Measurements from ENCODE around the gene EDN2.

Gene EDN2

GRCh38 chr1:41498391-41498790 is 13.9 kb upstream of the EDN2 start:
- no peak for DNase-seq (ENCODE audit: low read depth)

DNA sequence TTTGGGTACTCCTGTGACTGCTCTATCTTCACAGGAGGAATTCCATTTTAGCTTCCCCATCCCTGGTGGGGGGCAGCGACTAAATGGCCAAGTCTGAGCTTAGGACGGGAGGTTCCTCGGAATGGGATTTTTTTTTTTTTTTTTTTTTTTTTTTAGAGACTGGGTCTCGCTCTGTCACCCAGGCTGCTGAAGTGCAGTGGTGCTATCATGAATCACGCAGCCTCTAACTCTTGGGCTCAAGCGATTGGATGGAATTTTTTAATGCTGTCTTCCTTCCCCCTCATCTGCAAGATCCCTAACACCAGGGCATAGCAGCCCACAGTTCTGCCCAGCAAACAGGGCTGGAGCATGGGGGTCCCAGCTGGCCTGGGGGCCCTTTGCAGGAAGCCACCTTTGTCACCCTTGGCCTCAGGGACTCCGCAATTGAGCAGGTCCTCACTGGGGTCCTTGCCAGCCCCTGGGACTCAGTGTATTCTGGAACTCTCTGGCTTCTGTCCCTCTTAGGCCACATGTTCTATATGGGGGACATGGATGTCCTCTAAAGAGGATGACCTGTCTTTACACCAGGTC is 13.1 kb upstream of the EDN2 start:
- DNase-seq (ENCODE audit: low read depth), result no peak

DNA sequence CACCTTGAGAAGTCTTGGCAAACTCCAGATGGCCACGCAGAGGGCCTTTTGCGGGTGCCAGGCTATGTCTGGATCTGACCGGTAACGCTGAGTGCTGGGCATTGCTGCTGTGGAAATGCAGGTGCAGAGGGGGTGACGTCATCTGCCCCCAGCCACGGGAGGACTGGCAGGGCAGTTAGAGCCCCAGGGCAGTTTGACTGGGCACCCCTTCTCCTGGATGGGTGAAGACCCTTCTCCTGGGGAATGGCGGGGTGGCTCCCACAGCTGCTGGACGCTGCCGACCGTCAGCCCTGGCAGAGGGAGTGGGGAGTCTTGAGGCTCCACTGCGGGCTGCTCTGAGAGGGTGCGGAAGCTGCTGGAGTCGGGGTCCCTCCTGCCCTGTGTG is 12.6 kb upstream of the EDN2 start:
- no peak for DNase-seq (ENCODE audit: low read depth)

DNA sequence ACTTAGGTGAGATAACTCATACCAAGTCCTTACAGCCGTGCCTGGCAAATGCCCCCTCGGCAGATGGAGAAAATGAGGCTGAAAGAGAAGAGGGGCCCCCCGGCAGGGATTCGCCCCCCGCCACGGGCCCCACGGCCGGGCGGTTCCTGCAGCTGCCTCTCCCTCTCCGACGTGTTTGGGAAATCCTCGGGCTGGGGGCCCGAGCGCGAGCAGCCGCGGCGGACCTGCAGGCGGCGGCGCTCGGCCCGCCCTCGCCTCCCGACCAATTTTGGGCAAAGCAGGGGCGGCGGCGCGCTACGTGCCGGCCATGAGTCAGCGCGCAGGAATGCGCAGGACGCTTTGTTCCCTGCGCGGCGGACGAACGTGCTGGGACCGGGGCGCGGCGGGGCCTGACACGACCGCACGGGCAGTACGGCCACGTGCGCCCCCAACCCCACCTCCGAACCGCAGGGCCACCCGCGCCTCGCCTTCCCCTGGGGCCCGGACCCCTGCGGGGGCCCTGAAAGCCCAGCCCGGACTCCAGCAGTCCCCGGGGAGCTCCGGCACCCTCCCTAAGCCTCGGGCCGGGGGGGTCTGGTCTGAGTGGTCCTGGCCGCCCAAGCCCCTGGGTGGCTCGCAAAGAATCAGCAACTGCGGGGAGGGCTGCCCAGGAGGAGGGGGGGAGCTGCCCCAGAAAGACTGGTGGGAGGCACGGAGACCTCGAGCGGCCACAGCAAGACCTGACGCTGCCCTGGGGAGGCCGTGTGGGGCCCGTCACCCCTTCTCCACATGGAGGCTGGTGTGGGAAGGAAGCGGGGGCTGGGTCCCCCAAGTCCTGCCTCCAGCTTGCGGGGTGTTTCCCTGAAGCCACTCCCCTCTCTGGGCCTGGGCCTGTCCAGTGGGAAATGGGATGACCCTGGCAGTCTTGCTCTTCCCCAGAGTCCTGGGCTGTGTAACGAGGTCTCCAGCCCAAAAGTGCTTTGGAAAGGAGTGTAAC is 11.9 kb upstream of the EDN2 start:
- DNase-seq (ENCODE audit: low read depth), result peak; percentile 73

GRCh38 chr1:41495210-41495948 is 10.9 kb upstream of the EDN2 start:
- DNase-seq (ENCODE audit: low read depth), result peak; percentile 63

GRCh38 chr1:41494351-41495209 is 10.1 kb upstream of the EDN2 start:
- no peak for DNase-seq (ENCODE audit: low read depth)

- DNase-seq (ENCODE audit: low read depth), result no peak
Observed at GRCh38 chr1:41493626-41494350, 9.3 kb upstream of the EDN2 start.

DNA sequence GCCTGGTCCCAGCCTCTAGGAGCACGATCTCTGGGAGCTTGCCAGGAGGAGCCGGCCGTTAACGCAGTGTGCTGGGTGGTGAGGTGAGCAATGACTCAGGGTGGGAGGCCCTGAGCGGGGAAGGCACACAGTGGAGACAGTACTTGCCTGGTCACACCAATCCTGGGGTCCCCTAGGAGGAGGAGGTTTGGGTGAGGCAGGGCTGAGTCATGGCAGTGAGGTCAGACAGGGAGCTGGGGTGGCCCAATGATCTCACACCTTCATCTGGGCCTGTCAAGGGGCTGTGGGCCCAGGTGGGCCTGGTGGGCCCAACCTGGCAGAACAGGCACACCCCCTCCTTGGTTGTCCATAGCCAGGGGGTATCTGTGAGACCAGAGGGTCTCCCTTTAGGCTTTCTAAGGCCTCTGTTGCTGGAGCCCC is 8.6 kb upstream of the EDN2 start:
- DNase-seq (ENCODE audit: low read depth), result peak; percentile 95

DNA sequence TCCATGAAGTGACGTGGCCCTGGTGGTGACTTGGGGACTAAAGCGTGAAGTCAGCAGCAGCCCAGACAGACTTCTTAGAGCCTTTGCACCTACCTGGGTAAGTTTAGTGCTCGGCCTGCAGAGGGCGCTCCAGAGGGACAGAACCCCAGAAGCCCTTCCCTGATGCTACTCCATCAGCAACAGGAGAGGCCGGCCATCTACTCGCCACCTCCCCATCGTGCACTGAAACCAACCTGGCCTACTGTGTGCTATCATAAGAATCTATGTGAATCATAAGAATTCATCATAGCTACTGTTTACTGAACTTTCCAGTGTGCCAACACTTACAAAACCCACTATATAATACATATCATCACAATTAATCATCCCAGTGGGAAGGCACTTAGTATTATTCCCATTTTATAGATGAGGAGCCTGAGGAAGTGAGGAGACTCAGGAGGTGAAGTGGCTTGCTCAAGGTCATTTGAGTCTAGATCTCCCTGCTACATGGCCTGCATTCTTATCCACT is 7.9 kb upstream of the EDN2 start:
- DNase-seq (ENCODE audit: low read depth), result no peak

GRCh38 chr1:41490911-41491310 is 6.4 kb upstream of the EDN2 start:
- DNase-seq (ENCODE audit: low read depth), result no peak

- no peak for DNase-seq (ENCODE audit: low read depth)
Observed at GRCh38 chr1:41489561-41489960, 5.1 kb upstream of the EDN2 start.

DNA sequence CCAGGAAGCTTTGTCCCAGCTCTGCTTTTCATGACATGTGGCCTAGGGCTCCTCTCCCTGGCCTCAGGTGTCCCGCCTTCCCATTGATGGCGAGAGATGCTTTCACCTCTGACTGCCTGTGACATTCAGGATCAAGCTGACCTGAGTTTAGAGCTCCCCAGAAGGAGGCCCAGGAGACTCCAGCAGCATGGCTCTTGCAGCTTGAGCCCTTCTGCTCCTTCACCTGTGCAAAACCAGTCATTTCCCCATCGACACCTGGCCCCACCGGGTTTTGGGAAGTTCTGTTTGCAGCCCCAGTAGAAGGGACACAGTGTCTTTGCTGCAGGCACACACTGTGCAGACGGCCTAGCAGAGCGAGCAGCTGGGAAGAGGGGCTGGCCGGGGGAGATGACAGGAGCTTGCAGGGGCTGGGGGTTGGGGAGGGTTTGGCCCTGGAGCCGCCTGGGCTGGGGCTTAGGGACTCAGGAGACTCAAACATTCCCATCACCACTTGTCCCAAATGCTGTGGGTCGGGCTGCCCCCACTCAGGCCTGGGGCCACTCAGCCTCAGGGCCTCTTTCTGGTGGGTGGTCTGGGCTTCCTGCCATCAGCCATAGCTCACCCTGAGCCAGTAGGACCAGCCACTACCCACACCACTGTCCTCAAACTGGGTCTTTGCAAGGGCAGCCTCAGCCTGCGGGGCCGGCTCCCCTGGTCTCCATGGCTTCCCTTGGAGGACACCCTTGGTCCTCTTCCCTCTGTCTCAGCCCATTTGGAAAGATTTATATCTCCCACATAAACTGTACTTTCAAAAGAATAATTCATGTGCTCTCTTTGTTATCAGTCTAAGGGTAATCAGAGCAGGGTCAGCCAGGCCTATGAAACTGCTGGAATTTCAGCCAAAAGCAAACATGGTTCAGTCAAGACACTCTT is 3.8 kb upstream of the EDN2 start:
- DNase-seq (ENCODE audit: low read depth), result no peak

DNA sequence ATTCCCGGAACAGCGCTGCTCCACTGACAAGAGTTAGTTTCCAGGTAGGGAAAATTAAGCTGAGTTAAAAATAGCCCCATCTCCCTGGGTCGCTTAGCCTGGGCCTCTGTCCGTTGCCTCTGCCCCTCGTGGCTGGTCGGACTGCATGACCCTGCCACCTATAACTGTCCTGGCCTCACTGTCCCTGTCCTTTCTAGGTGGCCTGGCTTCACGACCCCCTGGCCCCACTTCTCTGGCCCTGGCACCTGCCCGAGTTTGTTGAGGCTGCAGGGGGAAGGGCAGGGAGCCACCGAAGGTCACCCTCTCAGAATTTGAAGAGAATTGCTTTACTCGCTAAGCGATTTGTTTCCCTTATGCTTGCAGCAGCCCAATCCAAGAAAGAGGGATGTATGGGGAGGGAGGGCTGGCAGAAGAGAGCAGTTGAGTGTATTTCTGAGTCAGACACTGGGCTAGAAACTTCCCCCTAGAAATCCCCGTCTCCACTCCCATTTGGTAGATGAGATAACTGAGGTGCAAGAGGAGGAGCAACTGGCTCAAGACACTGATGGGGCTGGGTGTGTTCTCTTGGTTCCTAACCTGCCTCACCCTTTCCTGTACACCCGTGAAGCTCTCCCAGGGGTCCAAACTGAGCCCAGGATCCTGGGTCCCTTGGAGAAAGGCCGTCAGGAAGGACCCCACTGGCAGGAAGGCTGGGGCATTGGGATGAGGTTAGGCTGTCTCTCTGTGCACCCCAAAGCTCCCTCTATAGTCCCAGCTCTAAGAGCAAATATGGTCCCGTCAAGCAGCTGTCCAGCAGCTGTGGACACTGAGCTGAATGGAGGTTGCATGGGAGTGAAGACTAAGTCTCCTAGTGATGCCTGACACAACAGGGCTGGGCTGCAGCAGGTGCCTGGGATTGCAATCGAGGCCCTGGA is 2.9 kb upstream of the EDN2 start:
- DNase-seq (ENCODE audit: low read depth), result peak; percentile 43

- peak; percentile 69 for DNase-seq (ENCODE audit: low read depth)
Observed at GRCh38 chr1:41486371-41487125, 2.1 kb upstream of the EDN2 start.

- no peak for DNase-seq (ENCODE audit: low read depth)
Observed at GRCh38 chr1:41486053-41486370, 1.5 kb upstream of the EDN2 start.

- peak; percentile 69 for DNase-seq (ENCODE audit: low read depth)
Observed at GRCh38 chr1:41485605-41486004, 1.1 kb upstream of the EDN2 start.

DNA sequence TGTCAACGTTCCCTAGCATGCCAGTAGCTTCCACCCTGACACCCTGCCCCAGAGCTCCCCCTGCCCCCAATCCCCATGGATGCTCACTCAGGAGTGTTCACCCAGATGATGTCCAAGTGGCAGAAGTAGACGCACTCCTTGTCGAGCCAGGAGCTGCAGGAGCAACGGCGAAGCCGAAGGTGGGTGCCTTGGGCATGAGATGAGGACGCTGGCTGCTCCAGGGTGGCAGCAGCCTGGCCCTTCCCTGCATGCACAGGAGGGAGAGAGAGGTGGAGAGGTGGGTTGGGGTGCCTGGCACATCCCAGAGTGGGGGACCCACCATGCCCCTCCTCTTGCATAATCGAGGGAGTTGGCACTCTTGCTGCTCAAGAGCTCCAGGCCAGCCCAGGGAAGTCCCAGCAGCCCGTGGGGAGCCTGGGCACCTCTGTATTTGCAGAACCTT is 502 bp downstream of the EDN2 start:
- no peak for DNase-seq (ENCODE audit: low read depth)
